Astrocyte (in vitro differentiated cells and primary cell): Measurements from ENCODE around the gene ERFL. TPM values are rescaled to one million over a fixed set of nuclear protein-coding genes. Genes with fewer than 3 reads are reported as not detected.

Source experiments
- DNase-seq: peaks from one replicate; pipeline ENCODE4 v3.0.0-alpha.2; 2010; ENCODE audit warnings: low read depth
- FAIRE-seq: peaks from 2 replicates; lab custom pipeline; 2011; peaks lifted over from hg19 to GRCh38; lab: Jason Lieb, UNC
- H2AFZ ChIP-seq: 2 replicates; pipeline ENCODE4 v1.6.0; 2012; ENCODE audit warnings: low read depth, low read length, inconsistent platforms
- H3K27ac ChIP-seq: 2 replicates; pipeline ENCODE4 v1.5.1; 2011; ENCODE audit warnings: low read depth, low read length, inconsistent platforms
- H3K27me3 ChIP-seq: 2 replicates; pipeline ENCODE4 v1.6.0; 2011; ENCODE audit warnings: low read length, inconsistent platforms; ENCODE audit not compliant: insufficient read depth
- H3K36me3 ChIP-seq: 2 replicates; pipeline ENCODE4 v1.5.1; 2011; ENCODE audit warnings: low read length, inconsistent platforms; ENCODE audit not compliant: insufficient read depth
- H3K4me1 ChIP-seq: 2 replicates; pipeline ENCODE4 v1.5.1; 2011; ENCODE audit warnings: low read length, inconsistent platforms; ENCODE audit not compliant: insufficient read depth
- H3K4me2 ChIP-seq: 2 replicates; pipeline ENCODE4 v1.6.0; 2012; ENCODE audit warnings: low read length, inconsistent platforms
- H3K4me3 ChIP-seq: 2 replicates; pipeline ENCODE4 v1.5.1; 2011; ENCODE audit warnings: low read depth, mild to moderate bottlenecking, low read length, inconsistent platforms; ENCODE audit not compliant: insufficient read depth
- H3K79me2 ChIP-seq: 2 replicates; pipeline ENCODE4 v1.6.0; 2012; ENCODE audit warnings: mild to moderate bottlenecking, low read length, inconsistent platforms; ENCODE audit not compliant: insufficient read depth
- H3K9ac ChIP-seq: 2 replicates; pipeline ENCODE4 v1.6.0; 2012; ENCODE audit warnings: mild to moderate bottlenecking, low read length, inconsistent platforms
- H3K9me3 ChIP-seq: 2 replicates; pipeline ENCODE4 v1.5.1; 2012; ENCODE audit warnings: low read depth, mild to moderate bottlenecking, low read length, inconsistent platforms; ENCODE audit not compliant: insufficient read depth
- H4K20me1 ChIP-seq: 2 replicates; pipeline ENCODE4 v1.6.0; 2012; ENCODE audit warnings: low read length, inconsistent platforms; ENCODE audit not compliant: insufficient read depth
- H3K27ac Mint-ChIP-seq: one replicate; pipeline ENCODE4 v1.8.0; 2021; ENCODE audit warnings: mild to moderate bottlenecking, mixed read lengths; ENCODE audit not compliant: unreplicated experiment
- H3K27me3 Mint-ChIP-seq: one replicate; pipeline ENCODE4 v1.8.0; 2021; ENCODE audit warnings: low read depth, mixed read lengths; ENCODE audit not compliant: unreplicated experiment
- H3K36me3 Mint-ChIP-seq: one replicate; pipeline ENCODE4 v1.8.0; 2021; ENCODE audit warnings: low read depth, mixed read lengths; ENCODE audit not compliant: unreplicated experiment
- H3K4me1 Mint-ChIP-seq: one replicate; pipeline ENCODE4 v1.8.0; 2021; ENCODE audit warnings: low read depth, mixed read lengths; ENCODE audit not compliant: unreplicated experiment
- H3K4me3 Mint-ChIP-seq: one replicate; pipeline ENCODE4 v1.8.0; 2021; ENCODE audit warnings: mild to moderate bottlenecking, moderate library complexity, mixed read lengths; ENCODE audit not compliant: unreplicated experiment
- H3K9me3 Mint-ChIP-seq: one replicate; pipeline ENCODE4 v1.8.0; 2021; ENCODE audit warnings: mild to moderate bottlenecking, mixed read lengths; ENCODE audit not compliant: unreplicated experiment
- CTCF ChIP-seq: IDR thresholded peaks from 2 replicates; pipeline ENCODE4 v1.5.1; 2011; ENCODE audit warnings: low read depth, mild to moderate bottlenecking, inconsistent platforms, low read length, moderate library complexity; ENCODE audit not compliant: insufficient read depth
- EZH2 ChIP-seq: IDR thresholded peaks from 2 replicates; pipeline ENCODE4 v1.6.1; 2012; ENCODE audit warnings: mild to moderate bottlenecking, low read length, inconsistent platforms; ENCODE audit not compliant: insufficient read depth
- total RNA-seq: library from RNA; stranded (reverse); gene quantifications from 2 replicates; pipeline ENCODE4 v1.2.1, GENCODE V29; 2021

ERFL gene
- total RNA-seq, 1 donor from 2014 or later: 0.41 TPM

- H3K27me3 ChIP-seq: peaks cover 66% of the 10 kb centered on the region
- Mint-ChIP-seq H3K27me3 (peaks cover 30% of the 10 kb centered on the region), H3K9me3 (peaks cover 2% of the 10 kb centered on the region), H3K27ac (no peak overlapping the region), H3K36me3 (no peaks in the 10 kb centered on the region), H3K4me1 (no peaks in the 10 kb centered on the region), H3K4me3 (no peak overlapping the region)
- no peak overlapping the region for H3K9ac ChIP-seq
- H3K4me1 ChIP-seq: no peaks in the 10 kb centered on the region
- H3K4me2 ChIP-seq: no peak overlapping the region
- H3K27ac ChIP-seq: no peak overlapping the region
- peaks cover 45% of the 10 kb centered on the region for H4K20me1 ChIP-seq
- TF ChIP-seq CTCF (no peak), EZH2 (peak; percentile 61)
- H3K36me3 ChIP-seq: no peaks in the 10 kb centered on the region
- H3K9me3 ChIP-seq: peaks cover 8% of the 10 kb centered on the region
- H2AFZ ChIP-seq: no peak overlapping the region
- H3K79me2 ChIP-seq: no peaks in the 10 kb centered on the region
- H3K4me3 ChIP-seq: no peak overlapping the region
- FAIRE-seq: no peak
- no peak for DNase-seq
Measured at GRCh38 chr19:41913538-41914423, 14.5 kb downstream of the ERFL start.

- H2AFZ ChIP-seq: no peak overlapping the region
- DNase-seq (no peak), FAIRE-seq (no peak)
- H3K4me2 ChIP-seq: no peak overlapping the region
- peaks cover 3% of the 10 kb centered on the region for H3K9me3 ChIP-seq
- H3K4me3 ChIP-seq: no peak overlapping the region
- H3K27ac Mint-ChIP-seq: no peak overlapping the region
- H3K27me3 ChIP-seq: peaks cover 58% of the 10 kb centered on the region
- H3K27ac ChIP-seq: no peak overlapping the region
- no peaks in the 10 kb centered on the region for H3K36me3 ChIP-seq
- H3K27me3 Mint-ChIP-seq: peaks cover 30% of the 10 kb centered on the region
- H3K4me1 ChIP-seq: no peaks in the 10 kb centered on the region
- H4K20me1 ChIP-seq: peaks cover 39% of the 10 kb centered on the region
- H3K9me3 Mint-ChIP-seq: peaks cover 2% of the 10 kb centered on the region
- H3K4me3 Mint-ChIP-seq: no peak overlapping the region
- TF ChIP-seq EZH2: peak; percentile 37
- TF ChIP-seq CTCF: no peak
- H3K9ac ChIP-seq: no peak overlapping the region
- H3K36me3 Mint-ChIP-seq: no peaks in the 10 kb centered on the region
- H3K4me1 Mint-ChIP-seq: no peaks in the 10 kb centered on the region
- no peaks in the 10 kb centered on the region for H3K79me2 ChIP-seq
Measured at GRCh38 chr19:41912899-41913537, 15.2 kb downstream of the ERFL start.
